B cell (primary cell): ENCODE results near the gene PRAMEF7. TPM values are rescaled to one million over a fixed set of nuclear protein-coding genes. Genes with fewer than 3 reads are reported as not detected.
"Not testable (repeated sequence)": the region's sequence is repeated elsewhere in the genome, so short reads cannot be mapped to it uniquely, and the experiment has no call there.

Experiments
- ATAC-seq: fragments of 200-7000 bp; cut with Tn5 transposase; one replicate; pipeline ENCODE4 v1.10.0; 2021; ENCODE audit warnings: low read depth, mild to moderate bottlenecking, moderate number of reproducible peaks, moderate library complexity
- CTCF ChIA-PET: fragments of 350-600 bp; sonication (Branson Sonifier 250); formaldehyde crosslinking; loops from one replicate; lab custom pipeline; 2021; ENCODE audit warnings: antibody characterized with exemption, inconsistent platforms; lab: Charles Lee
- POLR2A ChIA-PET: fragments of 350-600 bp; sonication (Branson Sonifier 250); formaldehyde crosslinking; loops from one replicate; lab custom pipeline; 2021; ENCODE audit warnings: antibody characterized with exemption; lab: Charles Lee
- DNase-seq: peaks from one replicate; pipeline ENCODE4 v3.0.0; 2013
- H2AFZ ChIP-seq: 2 replicates; pipeline ENCODE4 v1.6.1; 2012; ENCODE audit warnings: mild to moderate bottlenecking, low read depth, low read length; ENCODE audit not compliant: insufficient read depth, poor library complexity, severe bottlenecking
- H3K27ac ChIP-seq, 2 donors: 1 replicate in 1 of 2; 2 replicates in 1 of 2; pipeline ENCODE4 v1.5.1; 2012 to 2013; ENCODE audit warnings: low read length in 2 of 2, mild to moderate bottlenecking in 2 of 2, moderate library complexity in 1 of 2
- H3K27me3 ChIP-seq, 4 experiments: fragments of 200-600 bp in 1 of 4; sonication (generic) in 1 of 4; replicated peaks in 1 of 4; 1 replicate in 2 of 4; 2 replicates in 2 of 4; pipeline versions ENCODE4 v1.6.1 to v1.7.0; 2013 to 2016; ENCODE audit warnings: low read length in 3 of 4, mild to moderate bottlenecking in 2 of 4, mixed read lengths in 1 of 4, moderate library complexity in 1 of 4; ENCODE audit not compliant: insufficient read depth in 4 of 4, control insufficient read depth in 3 of 4; ENCODE audit errors: control extremely low read depth in 1 of 4
- H3K36me3 ChIP-seq, 2 experiments: replicated peaks in 1 of 2; 1 replicate in 1 of 2; 2 replicates in 1 of 2; pipeline versions ENCODE4 v1.6.1 to v1.7.1; 2013; ENCODE audit warnings: low read length in 1 of 2; ENCODE audit not compliant: insufficient read depth in 2 of 2, control insufficient read depth in 1 of 2; ENCODE audit errors: control extremely low read depth in 1 of 2, extremely low read depth in 1 of 2
- H3K4me1 ChIP-seq, 2 donors: fragments of 200-600 bp in 1 of 2; sonication (generic) in 1 of 2; 1 replicate in 1 of 2; 2 replicates in 1 of 2; pipeline versions ENCODE4 v1.5.1 to v1.6.1; 2013 to 2017; ENCODE audit warnings: low read length in 2 of 2; ENCODE audit not compliant: control insufficient read depth in 2 of 2, insufficient read depth in 2 of 2
- H3K4me2 ChIP-seq: replicated peaks from 2 replicates; pipeline ENCODE3; 2012; ENCODE audit warnings: mild to moderate bottlenecking, low read depth, low read length; ENCODE audit not compliant: poor library complexity, severe bottlenecking
- H3K4me3 ChIP-seq, 5 experiments: fragments of 200-600 bp in 1 of 5; sonication (generic) in 1 of 5; 1 replicate in 3 of 5; 2 replicates in 2 of 5; pipeline versions ENCODE4 v1.5.1 to v1.7.0; 2011 to 2016; ENCODE audit warnings: low read length in 4 of 5, mild to moderate bottlenecking in 4 of 5, low read depth in 2 of 5, control low read depth in 1 of 5, moderate library complexity in 1 of 5; ENCODE audit not compliant: insufficient read depth in 1 of 5; ENCODE audit errors: control extremely low read depth in 1 of 5, extremely low read depth in 1 of 5
- H3K79me2 ChIP-seq: fragments of 200-600 bp; sonication (generic); one replicate; pipeline ENCODE4 v1.6.0; 2016; ENCODE audit warnings: low read length; ENCODE audit not compliant: control insufficient read depth, insufficient read depth
- H3K9ac ChIP-seq: fragments of 200-600 bp; sonication (generic); 2 replicates; pipeline ENCODE4 v1.6.1; 2017; ENCODE audit warnings: mild to moderate bottlenecking, low read length, moderate library complexity
- H3K9me3 ChIP-seq, 3 donors: one replicate each; pipeline versions ENCODE4 v1.6.1 to v1.7.1; 2013; ENCODE audit warnings: low read length in 2 of 3; ENCODE audit not compliant: control insufficient read depth in 2 of 3, insufficient read depth in 1 of 3; ENCODE audit errors: control extremely low read depth in 1 of 3
- H4K20me1 ChIP-seq: 2 replicates; pipeline ENCODE4 v1.6.0; 2012; ENCODE audit warnings: mild to moderate bottlenecking, low read length; ENCODE audit not compliant: insufficient read depth, control insufficient read depth, poor library complexity, severe bottlenecking
- H3K27ac Mint-ChIP-seq: one replicate; pipeline ENCODE4 v1.8.0; 2021; ENCODE audit warnings: mixed read lengths
- H3K27me3 Mint-ChIP-seq: one replicate; pipeline ENCODE4 v1.8.0; 2021; ENCODE audit warnings: mixed read lengths
- H3K4me1 Mint-ChIP-seq: one replicate; pipeline ENCODE4 v1.8.0; 2021; ENCODE audit warnings: mixed read lengths
- H3K4me3 Mint-ChIP-seq: one replicate; pipeline ENCODE4 v1.8.0; 2021; ENCODE audit warnings: mixed read lengths
- H3K9me3 Mint-ChIP-seq: one replicate; pipeline ENCODE4 v1.8.0; 2022; ENCODE audit warnings: mixed read lengths; ENCODE audit not compliant: insufficient read depth
- WGBS: methylation state at CpG from one replicate; pipeline ENCODE4 v1.1.5; 2013; ENCODE audit warnings: missing lambda C conversion rate; ENCODE audit not compliant: insufficient coverage; 5-methylcytosine and 5-hydroxymethylcytosine counted together
- intact Hi-C: fragments of 100-400 bp; cut with micrococcal nuclease; formaldehyde crosslinking; loops from one replicate; pipeline ENCODE4 v1.10.0; 2022
- polyA plus RNA-seq: library from polyadenylated mRNA; depleted of rRNA; stranded (reverse); fragments of >200 nt; gene quantifications from 2 replicates; pipeline ENCODE4 v1.2.3, GENCODE V29; 2012
- total RNA-seq, 2 donors: library from RNA; stranded (reverse); fragments of 120-200 nt in 1 of 2; gene quantifications; 1 replicate in 1 of 2; 2 replicates in 1 of 2; pipeline versions ENCODE4 v1.2.3 to v1.2.4, GENCODE V29; 2013 to 2022

Gene PRAMEF7
- total and polyA plus RNA-seq, 2 donors (not counting 1 experiment from before 2014, with no cell fraction given), result not detected

DNA sequence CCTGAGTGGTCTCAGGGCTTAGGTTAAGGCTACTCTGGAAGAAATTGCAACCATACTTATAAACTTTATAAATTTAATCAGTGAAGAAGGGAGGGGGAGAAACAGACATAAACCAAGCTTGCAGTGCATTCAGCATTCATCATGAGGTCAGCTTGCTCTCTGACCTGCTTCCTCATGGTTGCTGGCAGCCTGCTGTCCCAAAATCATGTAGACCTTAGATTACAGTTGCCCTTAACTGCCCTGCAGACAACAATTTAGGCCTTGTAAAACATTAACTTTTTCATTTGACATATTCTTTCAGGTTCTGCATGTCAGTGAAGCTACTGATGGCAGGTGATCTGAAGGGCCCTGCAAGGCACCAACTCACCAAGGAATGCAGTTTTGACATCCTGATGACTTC, 17.2 kb upstream of the PRAMEF7 start:
- H3K4me3 ChIP-seq, H3K4me1 Mint-ChIP-seq, H3K9me3 ChIP-seq, CTCF ChIA-PET, H3K4me1 ChIP-seq, H3K9me3 Mint-ChIP-seq, ATAC-seq, H3K4me3 Mint-ChIP-seq, H3K27ac ChIP-seq, H3K27me3 Mint-ChIP-seq, H3K4me2 ChIP-seq, H3K27me3 ChIP-seq, H3K9ac ChIP-seq, H3K36me3 ChIP-seq, H4K20me1 ChIP-seq, H3K27ac Mint-ChIP-seq, POLR2A ChIA-PET, intact Hi-C loops, H2AFZ ChIP-seq, DNase-seq, H3K79me2 ChIP-seq: not testable (repeated sequence)

DNA sequence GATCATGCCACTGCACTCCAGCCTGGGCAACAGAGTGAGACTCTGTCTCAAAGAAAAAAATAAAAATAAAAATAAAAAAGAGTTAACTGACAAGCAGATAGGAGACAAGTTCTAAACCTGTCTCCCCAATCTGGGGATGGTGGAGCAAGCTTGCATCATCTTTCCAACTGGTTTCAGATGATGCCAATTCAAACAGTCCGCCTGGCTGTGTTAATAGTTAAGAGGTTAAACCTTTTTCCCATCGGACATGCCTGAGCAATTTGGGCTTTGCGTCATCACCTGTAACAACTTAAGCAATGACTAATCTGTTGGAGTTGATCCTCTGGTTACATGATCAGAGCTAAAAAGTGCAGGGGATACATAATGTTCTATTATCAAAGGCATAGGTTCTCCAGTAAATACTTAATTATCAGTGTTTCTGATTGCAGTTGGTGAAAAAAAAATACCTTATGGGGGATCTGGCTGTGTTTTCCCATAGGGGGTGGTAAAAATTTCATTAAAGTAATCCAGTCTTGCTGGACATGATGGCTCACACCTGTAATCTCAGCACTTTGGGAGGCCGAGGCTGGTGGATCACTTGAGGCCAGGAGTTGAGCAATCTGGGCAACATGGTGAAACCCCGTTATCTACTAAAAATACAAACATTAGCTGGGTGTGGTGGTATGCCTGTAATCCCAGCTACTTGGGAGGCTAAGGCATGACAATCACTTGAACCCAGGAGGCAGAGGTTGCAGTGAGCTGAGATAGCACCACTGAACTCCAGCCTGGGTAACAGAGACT, 12.4 kb upstream of the PRAMEF7 start:
- H3K27ac ChIP-seq, H3K4me3 ChIP-seq, CTCF ChIA-PET, H3K27ac Mint-ChIP-seq, H3K27me3 Mint-ChIP-seq, H4K20me1 ChIP-seq, intact Hi-C loops, POLR2A ChIA-PET, H3K4me1 ChIP-seq, H3K9me3 Mint-ChIP-seq, H3K4me3 Mint-ChIP-seq, H3K9ac ChIP-seq, H3K9me3 ChIP-seq, H3K27me3 ChIP-seq, H3K79me2 ChIP-seq, ATAC-seq, H2AFZ ChIP-seq, DNase-seq, H3K4me2 ChIP-seq, H3K4me1 Mint-ChIP-seq, H3K36me3 ChIP-seq: not testable (repeated sequence)
- WGBS, result no CpG with 5 or more reads among the region's 5 CpGs

DNA sequence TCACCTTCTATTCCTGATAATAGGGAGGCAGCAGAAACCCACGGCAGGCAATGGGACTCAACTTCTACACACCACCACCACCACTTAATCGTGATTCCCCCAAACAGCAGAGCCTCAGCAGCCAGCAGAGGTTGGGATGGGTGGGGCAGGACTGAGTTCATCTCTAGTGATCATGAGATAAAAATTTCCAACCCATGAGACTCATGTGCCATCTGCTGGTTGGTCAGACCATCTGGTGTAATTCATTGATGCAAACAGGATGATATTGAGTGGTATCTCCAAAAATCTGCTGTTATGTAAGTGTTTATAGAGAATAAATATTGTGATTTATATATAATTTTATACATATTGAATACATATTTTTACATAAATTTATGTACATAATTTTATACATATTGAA, 5.3 kb downstream of the PRAMEF7 start:
- H3K9ac ChIP-seq, intact Hi-C loops, H3K4me1 Mint-ChIP-seq, H3K9me3 Mint-ChIP-seq, ATAC-seq, POLR2A ChIA-PET, H3K4me3 Mint-ChIP-seq, H4K20me1 ChIP-seq, H2AFZ ChIP-seq, H3K27me3 ChIP-seq, CTCF ChIA-PET, H3K4me1 ChIP-seq, H3K36me3 ChIP-seq, DNase-seq, H3K4me2 ChIP-seq, H3K4me3 ChIP-seq, H3K27ac Mint-ChIP-seq, H3K27ac ChIP-seq, H3K27me3 Mint-ChIP-seq, H3K9me3 ChIP-seq, H3K79me2 ChIP-seq: not testable (repeated sequence)
- no CpG with 5 or more reads among the region's 2 CpGs for WGBS

DNA sequence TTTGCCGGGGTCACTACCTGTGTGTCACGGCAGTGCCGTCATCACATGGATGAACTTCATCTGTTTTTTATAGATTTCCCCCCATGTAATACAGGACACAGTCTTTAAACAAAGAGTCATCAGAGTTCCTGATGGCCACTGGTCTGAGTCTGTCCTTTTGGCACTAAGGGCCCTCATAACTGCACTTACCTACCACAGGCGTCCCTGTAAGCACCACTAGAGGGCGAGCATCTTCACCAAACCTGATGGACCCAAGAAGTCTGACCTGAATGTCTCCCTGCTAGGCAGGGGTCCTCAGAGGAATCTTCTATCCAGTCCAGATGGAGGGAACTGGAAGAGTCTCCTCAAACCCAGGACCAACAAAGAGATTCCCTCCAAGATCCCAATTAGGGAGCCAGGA, 8.0 kb downstream of the PRAMEF7 start:
- CTCF ChIA-PET, H3K27ac ChIP-seq, ATAC-seq, H3K36me3 ChIP-seq, H2AFZ ChIP-seq, H3K4me1 Mint-ChIP-seq, H3K79me2 ChIP-seq, H3K4me1 ChIP-seq, H4K20me1 ChIP-seq, H3K27me3 Mint-ChIP-seq, H3K9ac ChIP-seq, H3K9me3 ChIP-seq, H3K4me3 Mint-ChIP-seq, H3K9me3 Mint-ChIP-seq, H3K27ac Mint-ChIP-seq, DNase-seq, H3K27me3 ChIP-seq, POLR2A ChIA-PET, intact Hi-C loops, H3K4me3 ChIP-seq, H3K4me2 ChIP-seq: not testable (repeated sequence)
- no CpG with 5 or more reads among the region's 5 CpGs for WGBS
